ENCODE data around the gene FIGLA.
"Not testable (repeated sequence)": the region's sequence is repeated elsewhere in the genome, so short reads cannot be mapped to it uniquely, and the experiment has no call there.

FIGLA gene

DNA sequence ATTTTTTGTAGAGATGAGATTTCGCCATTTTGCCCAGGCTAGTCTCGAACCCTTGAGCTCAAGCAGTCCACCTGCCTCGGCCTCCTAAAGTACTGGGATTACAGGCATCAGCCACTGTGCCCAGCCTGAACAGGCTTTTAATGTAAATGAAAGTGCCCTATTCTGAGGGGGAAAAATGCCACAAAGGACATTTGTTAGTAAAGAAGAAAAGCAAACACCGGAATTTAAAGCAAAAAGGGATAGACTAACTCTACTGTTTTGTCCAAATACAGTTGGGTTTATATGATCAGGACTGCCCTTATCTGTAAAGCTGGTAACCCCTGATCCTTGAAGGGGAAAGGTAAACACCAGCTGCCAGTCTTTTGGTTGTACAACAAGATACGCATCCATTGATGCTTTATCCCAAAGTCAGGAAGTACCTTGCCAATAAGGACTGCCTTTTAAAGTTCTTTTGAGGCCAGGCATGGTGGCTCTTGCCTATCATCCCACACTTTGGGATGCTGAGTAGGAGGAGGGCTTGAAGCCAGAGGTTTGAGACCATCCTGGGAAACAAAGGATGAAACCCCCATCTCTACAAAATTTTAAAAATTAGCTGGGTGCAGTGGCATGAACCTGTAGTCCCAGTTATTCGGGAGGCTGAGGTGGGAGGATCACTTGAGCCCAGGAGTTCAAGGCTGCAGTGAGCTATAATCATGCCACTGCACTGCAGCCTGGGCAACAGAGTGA, 16.8 kb upstream of the FIGLA start:
- Histone ChIP-seq H3K27me3 (ENCODE audit: insufficient read depth, insufficient read length) (peaks cover 30% of the 10 kb centered on the region), H3K9me3 (ENCODE audit: insufficient read depth, low read length) (no peaks in the 10 kb centered on the region), H3K9ac (ENCODE audit: insufficient read length, low read depth) (no peak overlapping the region), H3K4me3 (ENCODE audit: insufficient read length, low read depth) (no peak overlapping the region), H3K4me1 (ENCODE audit: insufficient read depth, insufficient read length) (no peaks in the 10 kb centered on the region), H3K36me3 (ENCODE audit: insufficient read depth, insufficient read length, low read length) (no peaks in the 10 kb centered on the region)
- no peak for DNase-seq (ENCODE audit: low read depth, low spot score)
- no peak for TF ChIP-seq YY1 (IDR thresholded peaks at IDR 0.05; ENCODE audit: insufficient read depth, insufficient read length)
- no peak for TF ChIP-seq SUZ12 (IDR thresholded peaks at IDR 0.05; ENCODE audit: extremely low read depth, insufficient read depth, insufficient read length)
- TF ChIP-seq ZNF274 (IDR thresholded peaks at IDR 0.05; ENCODE audit: low read depth, low read length) = no peak

DNA sequence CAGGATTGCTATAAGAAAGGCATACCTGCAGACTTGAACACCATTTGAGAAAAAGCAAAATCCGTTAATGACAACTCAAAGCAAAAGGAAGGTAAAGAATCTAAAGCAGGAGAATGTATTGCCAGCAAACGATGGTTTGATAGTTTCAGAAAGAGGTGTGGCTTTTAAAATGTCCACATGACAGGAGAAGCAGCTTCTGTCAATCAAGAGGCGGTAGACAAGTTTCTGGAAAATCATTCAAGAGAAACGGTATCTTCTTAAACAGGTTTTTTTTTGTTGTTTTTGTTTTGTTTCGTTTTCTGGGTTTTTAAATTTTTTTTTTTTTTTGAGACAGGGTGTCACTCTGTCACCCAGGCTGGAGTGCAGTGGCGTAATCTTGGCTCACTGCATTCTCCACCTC, 16.2 kb upstream of the FIGLA start:
- DNase-seq (ENCODE audit: low read depth, low spot score) = no peak
- Histone ChIP-seq H3K4me3 (ENCODE audit: insufficient read length, low read depth) (no peak overlapping the region), H3K4me1 (ENCODE audit: insufficient read depth, insufficient read length) (no peaks in the 10 kb centered on the region), H3K9ac (ENCODE audit: insufficient read length, low read depth) (no peak overlapping the region), H3K27me3 (ENCODE audit: insufficient read depth, insufficient read length) (peaks cover 34% of the 10 kb centered on the region), H3K36me3 (ENCODE audit: insufficient read depth, insufficient read length, low read length) (no peaks in the 10 kb centered on the region), H3K9me3 (ENCODE audit: insufficient read depth, low read length) (no peaks in the 10 kb centered on the region)
- TF ChIP-seq SUZ12 (IDR thresholded peaks at IDR 0.05; ENCODE audit: extremely low read depth, insufficient read depth, insufficient read length) (no peak), ZNF274 (IDR thresholded peaks at IDR 0.05; ENCODE audit: low read depth, low read length) (no peak), YY1 (IDR thresholded peaks at IDR 0.05; ENCODE audit: insufficient read depth, insufficient read length) (no peak)

GRCh38 chr2:70806013-70806412, 15.6 kb upstream of the FIGLA start:
- no peaks in the 10 kb centered on the region for H3K36me3 ChIP-seq (ENCODE audit: insufficient read depth, insufficient read length, low read length)
- no peak for TF ChIP-seq SUZ12 (IDR thresholded peaks at IDR 0.05; ENCODE audit: extremely low read depth, insufficient read depth, insufficient read length)
- no peak for TF ChIP-seq YY1 (IDR thresholded peaks at IDR 0.05; ENCODE audit: insufficient read depth, insufficient read length)
- no peak for TF ChIP-seq ZNF274 (IDR thresholded peaks at IDR 0.05; ENCODE audit: low read depth, low read length)
- H3K4me1 ChIP-seq (ENCODE audit: insufficient read depth, insufficient read length) = no peaks in the 10 kb centered on the region
- H3K9ac ChIP-seq (ENCODE audit: insufficient read length, low read depth) = no peak overlapping the region
- H3K27me3 ChIP-seq (ENCODE audit: insufficient read depth, insufficient read length) = peaks cover 40% of the 10 kb centered on the region
- H3K9me3 ChIP-seq (ENCODE audit: insufficient read depth, low read length) = no peaks in the 10 kb centered on the region
- DNase-seq (ENCODE audit: low read depth, low spot score) = no peak
- no peak overlapping the region for H3K4me3 ChIP-seq (ENCODE audit: insufficient read length, low read depth)

GRCh38 chr2:70801607-70802263, 11.3 kb upstream of the FIGLA start:
- DNase-seq (ENCODE audit: low read depth, low spot score) = no peak
- Histone ChIP-seq H3K9ac (ENCODE audit: insufficient read length, low read depth) (no peak overlapping the region), H3K27me3 (ENCODE audit: insufficient read depth, insufficient read length) (peaks cover 66% of the 10 kb centered on the region), H3K4me1 (ENCODE audit: insufficient read depth, insufficient read length) (no peaks in the 10 kb centered on the region), H3K9me3 (ENCODE audit: insufficient read depth, low read length) (no peaks in the 10 kb centered on the region), H3K4me3 (ENCODE audit: insufficient read length, low read depth) (no peak overlapping the region), H3K36me3 (ENCODE audit: insufficient read depth, insufficient read length, low read length) (no peaks in the 10 kb centered on the region)
- TF ChIP-seq ZNF274 (IDR thresholded peaks at IDR 0.05; ENCODE audit: low read depth, low read length) = no peak
- no peak for TF ChIP-seq YY1 (IDR thresholded peaks at IDR 0.05; ENCODE audit: insufficient read depth, insufficient read length)
- TF ChIP-seq SUZ12 (IDR thresholded peaks at IDR 0.05; ENCODE audit: extremely low read depth, insufficient read depth, insufficient read length) = no peak

- Histone ChIP-seq H3K36me3 (ENCODE audit: insufficient read depth, insufficient read length, low read length) (no peaks in the 10 kb centered on the region), H3K27me3 (ENCODE audit: insufficient read depth, insufficient read length) (peaks cover 69% of the 10 kb centered on the region), H3K4me1 (ENCODE audit: insufficient read depth, insufficient read length) (no peaks in the 10 kb centered on the region), H3K9me3 (ENCODE audit: insufficient read depth, low read length) (no peaks in the 10 kb centered on the region), H3K9ac (ENCODE audit: insufficient read length, low read depth) (no peak overlapping the region), H3K4me3 (ENCODE audit: insufficient read length, low read depth) (no peak overlapping the region)
- TF ChIP-seq SUZ12 (IDR thresholded peaks at IDR 0.05; ENCODE audit: extremely low read depth, insufficient read depth, insufficient read length) (no peak), YY1 (IDR thresholded peaks at IDR 0.05; ENCODE audit: insufficient read depth, insufficient read length) (no peak), ZNF274 (IDR thresholded peaks at IDR 0.05; ENCODE audit: low read depth, low read length) (no peak)
- no peak for DNase-seq (ENCODE audit: low read depth, low spot score)
Observed at GRCh38 chr2:70799706-70800105, 9.3 kb upstream of the FIGLA start.

DNA sequence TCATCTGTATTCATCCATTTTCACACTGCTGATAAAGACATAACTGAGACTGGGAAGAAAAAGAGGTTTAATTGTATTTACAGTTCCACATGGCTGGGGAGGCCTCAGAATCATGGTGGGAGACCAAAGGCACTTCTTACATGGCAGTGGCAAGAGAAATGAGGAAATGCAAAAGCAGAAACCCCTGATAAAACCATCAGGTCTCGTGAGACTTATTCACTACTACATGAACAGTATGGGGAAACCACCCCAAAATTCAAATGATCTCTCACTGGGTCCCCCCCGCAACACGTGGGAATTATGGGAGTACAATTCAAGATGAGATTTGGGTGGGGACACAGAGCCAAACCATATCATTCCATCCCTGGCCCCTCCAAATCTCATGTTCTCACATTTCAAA, 7.6 kb upstream of the FIGLA start:
- H3K4me1 ChIP-seq (ENCODE audit: insufficient read depth, insufficient read length); H3K9me3 ChIP-seq (ENCODE audit: insufficient read depth, low read length); H3K4me3 ChIP-seq (ENCODE audit: insufficient read length, low read depth); H3K9ac ChIP-seq (ENCODE audit: insufficient read length, low read depth); H3K36me3 ChIP-seq (ENCODE audit: insufficient read depth, insufficient read length, low read length); DNase-seq (ENCODE audit: low read depth, low spot score): not testable (repeated sequence)
- H3K27me3 ChIP-seq (ENCODE audit: insufficient read depth, insufficient read length) = peaks cover 75% of the 10 kb centered on the region

- TF ChIP-seq YY1 (IDR thresholded peaks at IDR 0.05; ENCODE audit: insufficient read depth, insufficient read length) (no peak), SUZ12 (IDR thresholded peaks at IDR 0.05; ENCODE audit: extremely low read depth, insufficient read depth, insufficient read length) (no peak), ZNF274 (IDR thresholded peaks at IDR 0.05; ENCODE audit: low read depth, low read length) (no peak)
- Histone ChIP-seq H3K36me3 (ENCODE audit: insufficient read depth, insufficient read length, low read length) (no peaks in the 10 kb centered on the region), H3K4me1 (ENCODE audit: insufficient read depth, insufficient read length) (no peaks in the 10 kb centered on the region), H3K9ac (ENCODE audit: insufficient read length, low read depth) (no peak overlapping the region), H3K27me3 (ENCODE audit: insufficient read depth, insufficient read length) (peaks cover 76% of the 10 kb centered on the region), H3K9me3 (ENCODE audit: insufficient read depth, low read length) (no peaks in the 10 kb centered on the region), H3K4me3 (ENCODE audit: insufficient read length, low read depth) (no peak overlapping the region)
- no peak for DNase-seq (ENCODE audit: low read depth, low spot score)
Observed at GRCh38 chr2:70797506-70797905, 7.1 kb upstream of the FIGLA start.
